Measurements from ENCODE around the gene TPGS2. TPM values are rescaled to one million over a fixed set of nuclear protein-coding genes. Genes with fewer than 3 reads are reported as not detected.

TPGS2 gene
- total RNA-seq, 1 donor from 2014 or later, result 138 TPM

GRCh38 chr18:36759167-36759776 is 69.5 kb downstream of the TPGS2 start:
- TF ChIP-seq CTCF (IDR thresholded peaks at IDR 0.05; ENCODE audit: unreplicated experiment), result no peak
- Mint-ChIP-seq H3K27ac (ENCODE audit: unreplicated experiment) (no peak overlapping the region), H3K36me3 (ENCODE audit: low read depth, unreplicated experiment) (peaks cover 4% of the 10 kb centered on the region), H3K9me3 (ENCODE audit: unreplicated experiment) (no peaks in the 10 kb centered on the region), H3K4me3 (ENCODE audit: unreplicated experiment) (no peak overlapping the region), H3K4me1 (ENCODE audit: unreplicated experiment) (no peaks in the 10 kb centered on the region), H3K27me3 (ENCODE audit: unreplicated experiment) (peaks cover 5% of the 10 kb centered on the region)
- no peak for DNase-seq (ENCODE audit: low spot score)

GRCh38 chr18:36758623-36759022 is 70.2 kb downstream of the TPGS2 start:
- no peak overlapping the region for H3K27ac Mint-ChIP-seq (ENCODE audit: unreplicated experiment)
- no peaks in the 10 kb centered on the region for H3K4me1 Mint-ChIP-seq (ENCODE audit: unreplicated experiment)

GRCh38 chr18:36757991-36758390 is 70.8 kb downstream of the TPGS2 start:
- Mint-ChIP-seq H3K4me3 (ENCODE audit: unreplicated experiment) (no peak overlapping the region), H3K4me1 (ENCODE audit: unreplicated experiment) (no peaks in the 10 kb centered on the region), H3K9me3 (ENCODE audit: unreplicated experiment) (no peaks in the 10 kb centered on the region), H3K27me3 (ENCODE audit: unreplicated experiment) (peaks cover 5% of the 10 kb centered on the region), H3K27ac (ENCODE audit: unreplicated experiment) (no peak overlapping the region), H3K36me3 (ENCODE audit: low read depth, unreplicated experiment) (peaks cover 4% of the 10 kb centered on the region)
- TF ChIP-seq CTCF (IDR thresholded peaks at IDR 0.05; ENCODE audit: unreplicated experiment), result no peak
- no peak for DNase-seq (ENCODE audit: low spot score)

More at GRCh38 chr18:36758623-36759022, 70.2 kb downstream of the TPGS2 start:
- no peak overlapping the region for H3K4me3 Mint-ChIP-seq (ENCODE audit: unreplicated experiment)
- no peak for TF ChIP-seq CTCF (IDR thresholded peaks at IDR 0.05; ENCODE audit: unreplicated experiment)
- peaks cover 5% of the 10 kb centered on the region for H3K27me3 Mint-ChIP-seq (ENCODE audit: unreplicated experiment)
- DNase-seq (ENCODE audit: low spot score), result no peak
- peaks cover 4% of the 10 kb centered on the region for H3K36me3 Mint-ChIP-seq (ENCODE audit: low read depth, unreplicated experiment)
- no peaks in the 10 kb centered on the region for H3K9me3 Mint-ChIP-seq (ENCODE audit: unreplicated experiment)

GRCh38 chr18:36757081-36757480 is 71.7 kb downstream of the TPGS2 start:
- peak; percentile 67 for TF ChIP-seq CTCF (IDR thresholded peaks at IDR 0.05; ENCODE audit: unreplicated experiment)
- H3K4me1 Mint-ChIP-seq (ENCODE audit: unreplicated experiment), result no peaks in the 10 kb centered on the region
- DNase-seq (ENCODE audit: low spot score), result peak; percentile 22
- peaks cover 3% of the 10 kb centered on the region for H3K27me3 Mint-ChIP-seq (ENCODE audit: unreplicated experiment)
- H3K9me3 Mint-ChIP-seq (ENCODE audit: unreplicated experiment), result no peaks in the 10 kb centered on the region
- peaks cover 4% of the 10 kb centered on the region for H3K36me3 Mint-ChIP-seq (ENCODE audit: low read depth, unreplicated experiment)
- no peak overlapping the region for H3K4me3 Mint-ChIP-seq (ENCODE audit: unreplicated experiment)
- H3K27ac Mint-ChIP-seq (ENCODE audit: unreplicated experiment), result no peak overlapping the region

GRCh38 chr18:36756242-36756641 is 72.6 kb downstream of the TPGS2 start:
- Mint-ChIP-seq H3K27ac (ENCODE audit: unreplicated experiment) (no peak overlapping the region), H3K9me3 (ENCODE audit: unreplicated experiment) (no peaks in the 10 kb centered on the region), H3K4me3 (ENCODE audit: unreplicated experiment) (no peak overlapping the region), H3K27me3 (ENCODE audit: unreplicated experiment) (peaks cover 3% of the 10 kb centered on the region), H3K36me3 (ENCODE audit: low read depth, unreplicated experiment) (peaks cover 4% of the 10 kb centered on the region), H3K4me1 (ENCODE audit: unreplicated experiment) (no peaks in the 10 kb centered on the region)
- TF ChIP-seq CTCF (IDR thresholded peaks at IDR 0.05; ENCODE audit: unreplicated experiment), result no peak
- no peak for DNase-seq (ENCODE audit: low spot score)
